K562 (cell line): ENCODE results near the gene RRAS. TPM values are rescaled to one million over a fixed set of nuclear protein-coding genes. Genes with fewer than 3 reads are reported as not detected.

Experiments used
- CCAR2 ChIP-seq: fragments of 200-400 bp; formaldehyde crosslinking; IDR thresholded peaks from 2 replicates; pipeline ENCODE4 v1.6.1; 2017; ENCODE audit warnings: mild to moderate bottlenecking, low read depth, low read length
- EGR1 ChIP-seq: fragments of 450-650 bp; conservative IDR thresholded peaks from 2 replicates; pipeline ENCODE4 v1.6.1; 2017; ENCODE audit warnings: mild to moderate bottlenecking
- FOXK2 ChIP-seq, 2 experiments: fragments of 450-650 bp; IDR thresholded peaks in 1 of 2; conservative IDR thresholded peaks in 1 of 2; 2 replicates each; pipeline ENCODE4 v1.6.1; 2016; ENCODE audit warnings: low read depth in 2 of 2, mild to moderate bottlenecking in 1 of 2
- GABPA ChIP-seq: fragments of 200-800 bp; sonication (Bioruptor generic); conservative IDR thresholded peaks from 2 replicates; pipeline ENCODE4 v1.6.1; 2016; ENCODE audit warnings: low read depth, missing genetic modification characterization, missing compliant biosample characterization
- IRF9 ChIP-seq: fragments of 450-650 bp; IDR thresholded peaks from 2 replicates; pipeline ENCODE4 v1.6.1; 2016; ENCODE audit warnings: missing biosample characterization, missing genetic modification characterization
- MYBL2 ChIP-seq, 2 experiments: fragments of 450-650 bp in 1 of 2; sonication (generic) in 1 of 2; formaldehyde crosslinking in 1 of 2; IDR thresholded peaks; 2 replicates each; pipeline versions ENCODE4 v1.6.1 to v1.8.1; 2017 to 2022; ENCODE audit warnings: borderline replicate concordance in 1 of 2, inconsistent platforms in 1 of 2, low read depth in 1 of 2, mild to moderate bottlenecking in 1 of 2, missing genetic modification reagents in 1 of 2, moderate library complexity in 1 of 2
- RNF2 ChIP-seq: sonication (generic); IDR thresholded peaks from 2 replicates; pipeline ENCODE4 v1.6.1; 2016
- STAG1 ChIP-seq: sonication (generic); formaldehyde crosslinking; IDR thresholded peaks from 2 replicates; pipeline ENCODE4 v1.5.0; 2020; ENCODE audit warnings: missing genetic modification reagents, borderline replicate concordance
- STAT5B ChIP-seq: fragments of 250-450 bp; sonication (Bioruptor Pico); IDR thresholded peaks from 2 replicates; pipeline ENCODE4 v1.8.0; 2021; ENCODE audit warnings: mild to moderate bottlenecking, inconsistent platforms
- TAL1 ChIP-seq: fragments of 450-650 bp; IDR thresholded peaks from 2 replicates; pipeline ENCODE4 v1.6.1; 2016; ENCODE audit warnings: mild to moderate bottlenecking
- TCFL5 ChIP-seq: fragments of 250-450 bp; sonication (Bioruptor Pico); conservative IDR thresholded peaks from 2 replicates; pipeline ENCODE4 v1.6.1; 2021; ENCODE audit warnings: mild to moderate bottlenecking, moderate library complexity, matching md5 sums
- ZBED1 ChIP-seq: IDR thresholded peaks from 2 replicates; pipeline ENCODE4 v1.6.1; 2014
- ZNF318 ChIP-seq, 2 experiments: fragments of 450-650 bp; IDR thresholded peaks; 2 replicates each; pipeline ENCODE4 v1.6.1; 2016; ENCODE audit warnings: mild to moderate bottlenecking in 2 of 2, borderline replicate concordance in 1 of 2, low read depth in 1 of 2, moderate library complexity in 1 of 2
- ZNF551 ChIP-seq: fragments of 250-450 bp; sonication (Bioruptor Pico); IDR thresholded peaks from 2 replicates; pipeline ENCODE4 v1.5.0; 2021; ENCODE audit warnings: mild to moderate bottlenecking, moderate library complexity
- polyA plus RNA-seq, 8 experiments: library from polyadenylated mRNA; depleted of rRNA in 4 of 8; stranded (reverse) in 5 of 8; unstranded in 3 of 8; fragments of >200 nt; fragmentation: Nextera tagmentation in 2 of 8; fragmentation: Illumina TruSeq in 1 of 8; extraction: Ambion mirVana in 2 of 8; extraction: Trizol in 1 of 8; gene quantifications; 2 replicates each; pipeline versions ENCODE4 v1.2.1 to v1.2.3, GENCODE V29; 2011 to 2014; ENCODE audit warnings: inconsistent platforms in 1 of 8, missing spikeins in 1 of 8
- total RNA-seq, 7 experiments: library from RNA; depleted of rRNA in 6 of 7; stranded (reverse); fragments of >200 nt in 6 of 7; fragmentation: Illumina TruSeq in 2 of 7; extraction: Trizol in 2 of 7; gene quantifications; 2 replicates each; pipeline versions ENCODE4 v1.2.1 to v1.2.3, GENCODE V29; 2011 to 2021; ENCODE audit warnings: low replicate concordance in 1 of 7
- TF ChIP-seq, protein P1 (sequence below): sonication (generic); formaldehyde crosslinking; IDR thresholded peaks from 2 replicates; pipeline ENCODE4 v1.8.0; 2022; ENCODE audit warnings: missing genetic modification reagents, mild to moderate bottlenecking, borderline replicate concordance

Gene RRAS
- total and polyA plus RNA-seq, 9 of the 15 experiments (the other 6 are each of a cell fraction or from before 2014, with no cell fraction given) = 0.70 to 17.3 (median 8.2) TPM

DNA sequence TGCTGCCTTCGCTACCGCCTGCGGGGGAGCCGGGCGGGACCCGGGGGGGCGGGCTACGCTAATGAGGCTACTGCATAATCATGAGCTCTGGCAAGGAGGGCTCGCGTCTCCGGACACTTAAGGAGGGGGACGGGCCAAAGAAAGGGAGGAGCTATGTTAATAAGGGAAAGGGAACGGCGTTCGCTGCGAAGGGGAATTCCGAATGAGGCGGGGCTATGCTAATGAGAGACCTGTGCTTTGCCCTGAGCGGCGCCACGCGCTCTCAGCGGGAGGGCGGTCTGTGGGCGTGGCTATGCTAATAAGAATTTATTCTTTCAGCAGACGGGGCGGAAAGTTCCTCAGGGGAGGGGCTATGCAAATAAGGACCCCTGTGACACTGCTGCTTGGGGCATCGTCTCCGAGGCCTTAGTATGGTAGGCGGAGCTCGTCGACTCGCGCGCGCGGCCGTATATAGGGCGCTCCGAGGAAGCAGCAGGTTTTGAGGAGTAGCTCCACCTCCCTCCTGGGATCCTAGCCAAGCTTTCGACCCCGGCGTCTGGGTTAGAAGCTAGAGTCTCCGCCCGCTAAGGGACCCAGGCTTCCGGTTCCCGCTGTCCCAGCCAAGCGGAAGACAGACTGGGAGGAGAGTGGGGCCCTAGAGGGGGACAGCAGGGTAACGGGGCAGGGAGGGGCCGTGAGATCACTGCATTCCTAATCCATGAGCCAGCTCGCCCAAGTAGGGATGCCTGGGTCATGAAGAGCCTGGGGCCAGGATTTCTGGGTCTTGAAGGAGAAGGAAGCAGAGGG, at the start of gene RRAS (continued):
- TF ChIP-seq FOXK2 (conservative IDR thresholded peaks at IDR 0.05 in 1 of 2, IDR thresholded peaks at IDR 0.05 in 1 of 2; ENCODE audit: low read depth in 2 of 2) (no peak; a peak in 1 of 4 replicates), TCFL5 (CRISPR knock-in tag) (no peak), MYBL2 (IDR thresholded peaks at IDR 0.05; ENCODE audit: low read depth) (no peak), MYBL2 (CRISPR knock-in tag; IDR thresholded peaks at IDR 0.05; ENCODE audit: borderline replicate concordance) (no peak), IRF9 (tag) (no peak), GABPA (tag) (peak; percentile 87), STAG1 (CRISPR knock-in tag) (no peak), TAL1 (no peak), STAT5B (CRISPR knock-in tag) (no peak), EGR1 (no peak), RNF2 (peak; percentile 80), ZNF551 (CRISPR knock-in tag) (no peak), ZBED1 (no peak), CCAR2 (no peak), ZNF318 (IDR thresholded peaks at IDR 0.05; ENCODE audit: borderline replicate concordance in 1 of 2, low read depth in 1 of 2) (peak in 1 of 2 experiments; percentile 68; a peak in 1 of 4 replicates)
- TF ChIP-seq, protein P1, sequence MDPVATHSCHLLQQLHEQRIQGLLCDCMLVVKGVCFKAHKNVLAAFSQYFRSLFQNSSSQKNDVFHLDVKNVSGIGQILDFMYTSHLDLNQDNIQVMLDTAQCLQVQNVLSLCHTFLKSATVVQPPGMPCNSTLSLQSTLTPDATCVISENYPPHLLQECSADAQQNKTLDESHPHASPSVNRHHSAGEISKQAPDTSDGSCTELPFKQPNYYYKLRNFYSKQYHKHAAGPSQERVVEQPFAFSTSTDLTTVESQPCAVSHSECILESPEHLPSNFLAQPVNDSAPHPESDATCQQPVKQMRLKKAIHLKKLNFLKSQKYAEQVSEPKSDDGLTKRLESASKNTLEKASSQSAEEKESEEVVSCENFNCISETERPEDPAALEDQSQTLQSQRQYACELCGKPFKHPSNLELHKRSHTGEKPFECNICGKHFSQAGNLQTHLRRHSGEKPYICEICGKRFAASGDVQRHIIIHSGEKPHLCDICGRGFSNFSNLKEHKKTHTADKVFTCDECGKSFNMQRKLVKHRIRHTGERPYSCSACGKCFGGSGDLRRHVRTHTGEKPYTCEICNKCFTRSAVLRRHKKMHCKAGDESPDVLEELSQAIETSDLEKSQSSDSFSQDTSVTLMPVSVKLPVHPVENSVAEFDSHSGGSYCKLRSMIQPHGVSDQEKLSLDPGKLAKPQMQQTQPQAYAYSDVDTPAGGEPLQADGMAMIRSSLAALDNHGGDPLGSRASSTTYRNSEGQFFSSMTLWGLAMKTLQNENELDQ (CRISPR knock-in tag) = no peak
